Stimulated activated CD8-positive, alpha-beta memory T cell treated with anti-CD3 and anti-CD28 coated beads, Interleukin-7, amount 100 ng/mL, for 1 hour (primary cell): Measurements from ENCODE around the gene TEDC1.

Source experiments
- DNase-seq, 2 donors: peaks; one replicate each; pipeline ENCODE4 v3.0.0-alpha.2; 2020; ENCODE audit warnings: low read depth in 2 of 2

The TEDC1 gene

DNA sequence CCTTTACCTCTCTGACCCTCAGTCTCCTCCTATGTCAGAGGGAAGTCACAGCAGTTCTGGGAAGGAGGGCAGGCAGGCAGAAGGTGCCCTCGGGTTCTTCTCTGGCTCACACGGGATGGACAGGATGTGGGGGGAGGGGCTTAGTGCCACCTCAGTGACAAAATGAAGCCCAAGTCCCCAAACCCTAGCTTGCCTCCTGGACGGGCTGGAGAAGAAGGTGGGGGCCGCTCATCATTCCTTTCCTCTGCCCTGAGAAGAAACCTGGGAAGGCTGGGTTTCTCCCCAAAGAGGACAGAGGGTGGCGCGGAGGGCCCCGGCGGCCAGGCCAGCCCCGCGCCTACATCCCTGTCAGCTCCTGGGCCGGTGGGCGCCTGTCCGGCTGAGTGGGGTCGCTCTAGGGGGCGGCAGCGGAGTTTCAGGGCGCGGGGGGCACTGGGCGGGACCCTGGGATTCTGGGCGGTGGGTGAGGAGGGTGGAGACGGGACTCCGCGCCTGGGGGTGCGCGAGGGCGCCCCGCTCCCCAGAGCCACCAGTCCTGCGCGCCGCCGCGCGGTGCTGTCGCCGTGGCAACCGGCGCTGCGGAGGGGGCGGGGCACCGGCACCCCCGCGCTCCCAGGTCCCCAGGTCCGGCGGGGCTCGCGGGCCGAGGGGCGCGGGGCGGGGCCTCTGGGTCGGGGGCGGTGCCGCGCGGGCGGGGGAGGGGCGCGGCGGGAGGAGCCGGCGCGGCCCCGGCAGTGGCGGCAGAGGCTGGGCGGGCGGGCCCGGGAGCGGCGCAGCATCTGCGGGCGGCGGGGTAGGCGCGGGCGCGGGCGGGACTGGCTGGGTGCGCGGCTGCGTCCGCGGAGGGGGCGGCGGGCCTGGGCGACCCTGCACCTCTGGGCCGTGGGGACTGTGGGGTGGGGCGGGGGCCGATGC lies 35.1 kb downstream of the TEDC1 start, which contains the start of gene TMEM121:
Gene TMEM121 (plus strand): TSS at position 723 of the 915 bp plus-strand sequence. CDS start 2,252 bp downstream, outside the sequence.
- DNase-seq, result no peak

DNA sequence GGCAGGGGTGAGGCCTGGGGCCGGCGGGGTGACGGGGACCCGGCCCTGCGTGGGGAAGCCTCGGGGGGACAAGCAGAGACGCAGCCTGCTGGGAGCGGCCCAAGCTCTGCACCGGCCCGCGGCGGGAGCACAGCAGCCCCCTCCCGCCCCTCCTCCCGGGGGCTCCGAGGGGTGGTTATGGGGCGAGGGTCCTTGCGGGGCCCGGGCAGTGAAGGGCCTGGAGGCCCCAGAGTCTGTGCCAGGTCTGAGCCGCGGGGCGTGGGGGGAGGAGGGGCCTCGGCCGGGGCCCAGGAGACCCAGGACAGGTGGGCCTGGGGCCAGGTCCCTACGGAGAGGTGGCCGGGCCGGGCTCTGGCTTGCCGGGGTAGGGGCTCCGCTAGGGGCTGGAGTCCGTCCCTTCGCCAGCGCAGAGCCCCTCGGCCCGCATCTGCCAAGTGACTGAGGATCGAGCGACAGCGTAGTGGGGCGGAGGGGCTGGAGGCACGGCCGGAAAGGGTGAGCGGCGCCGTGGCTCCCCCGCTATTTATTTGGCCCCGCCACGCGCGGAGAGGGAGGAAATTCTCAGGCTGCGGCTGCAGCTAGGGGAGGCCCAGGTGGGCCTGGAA lies 35.8 kb downstream of the TEDC1 start:
- no peak for DNase-seq

DNA sequence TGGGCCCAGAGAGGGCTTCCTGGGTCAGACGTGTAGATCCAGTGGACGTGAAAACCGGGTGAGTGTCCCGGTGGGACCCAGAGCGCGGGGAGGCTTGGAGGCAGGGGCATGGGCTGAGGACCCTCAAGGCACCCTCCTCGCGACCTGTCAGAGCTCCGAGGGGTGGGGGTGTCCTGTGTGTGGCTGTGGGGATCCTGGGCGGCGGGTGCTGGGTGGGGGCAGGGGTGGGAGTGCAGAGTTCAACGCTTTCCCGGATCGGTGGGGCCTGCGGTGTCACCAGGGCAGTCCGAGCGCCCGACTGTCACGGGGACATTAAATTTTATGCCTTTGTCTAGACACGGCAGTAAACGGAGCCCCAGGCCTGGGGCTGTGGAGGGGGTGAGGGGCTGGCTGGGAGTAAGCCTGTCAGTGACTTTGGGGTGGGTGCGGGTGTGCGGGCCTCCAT lies 36.4 kb downstream of the TEDC1 start:
- no peak for DNase-seq

DNA sequence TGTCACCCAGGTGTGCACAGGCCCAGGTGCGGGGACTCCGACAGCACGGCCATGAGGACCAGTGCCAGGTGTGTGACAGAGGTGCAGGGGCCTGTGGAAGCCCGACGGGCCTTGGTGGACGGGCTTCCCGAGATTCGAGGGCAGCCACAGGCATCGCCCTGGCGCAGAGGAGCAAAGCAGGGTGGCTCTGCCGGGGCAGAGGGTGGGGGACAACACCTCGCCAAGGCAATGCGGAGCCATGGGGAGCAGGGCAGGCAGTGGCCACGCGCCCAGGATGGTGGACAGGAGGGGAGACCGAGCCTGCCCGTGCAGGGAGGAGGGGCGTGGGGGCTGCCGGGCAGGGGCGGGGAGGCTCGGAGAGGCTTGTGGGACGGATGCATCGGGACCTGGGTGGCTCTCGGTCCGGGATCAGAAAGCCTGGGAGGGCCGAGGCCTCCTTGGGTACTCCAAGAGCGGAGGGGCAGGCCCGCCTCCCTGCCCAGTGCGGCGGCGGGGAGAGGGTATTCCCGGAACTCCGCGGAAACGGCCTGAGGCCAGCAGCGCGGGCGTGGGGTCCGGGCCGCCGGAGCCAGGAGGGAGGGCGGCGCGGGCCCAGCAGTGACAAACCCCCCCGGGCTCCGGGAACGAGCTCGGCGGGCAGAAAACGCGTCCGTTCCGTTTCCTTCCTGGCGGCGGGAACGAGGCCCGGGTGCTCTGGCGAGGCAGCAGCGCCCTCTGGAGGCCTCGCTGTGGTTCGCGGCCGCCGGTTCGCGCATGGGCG lies 37.0 kb downstream of the TEDC1 start:
- peak; percentile 50 to 66 for DNase-seq

DNA sequence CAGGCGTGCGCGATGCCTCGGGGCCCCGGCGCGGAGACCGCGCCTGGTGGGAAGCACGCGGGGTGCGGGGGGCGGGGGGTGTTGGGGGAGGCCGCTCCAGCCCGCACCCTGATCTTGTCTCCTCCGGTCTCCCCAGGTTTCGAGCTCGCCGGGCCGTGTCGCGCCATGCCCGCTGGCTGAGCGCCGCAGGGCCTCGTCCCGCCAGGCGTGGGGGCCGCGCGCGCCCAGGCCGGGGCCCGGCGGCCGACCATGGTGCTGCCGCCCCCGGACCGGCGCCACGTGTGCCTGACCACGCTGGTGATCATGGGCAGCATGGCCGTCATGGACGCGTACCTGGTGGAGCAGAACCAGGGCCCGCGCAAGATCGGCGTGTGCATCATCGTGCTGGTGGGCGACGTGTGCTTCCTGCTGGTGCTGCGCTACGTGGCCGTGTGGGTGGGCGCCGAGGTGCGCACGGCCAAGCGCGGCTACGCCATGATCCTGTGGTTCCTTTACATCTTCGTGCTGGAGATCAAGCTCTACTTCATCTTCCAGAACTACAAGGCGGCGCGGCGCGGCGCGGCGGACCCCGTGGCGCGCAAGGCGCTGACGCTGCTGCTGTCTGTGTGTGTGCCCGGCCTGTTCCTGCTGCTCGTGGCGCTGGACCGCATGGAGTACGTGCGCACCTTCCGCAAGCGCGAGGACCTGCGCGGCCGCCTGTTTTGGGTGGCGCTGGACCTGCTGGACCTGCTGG lies 37.7 kb downstream of the TEDC1 start:
- no peak for DNase-seq

DNA sequence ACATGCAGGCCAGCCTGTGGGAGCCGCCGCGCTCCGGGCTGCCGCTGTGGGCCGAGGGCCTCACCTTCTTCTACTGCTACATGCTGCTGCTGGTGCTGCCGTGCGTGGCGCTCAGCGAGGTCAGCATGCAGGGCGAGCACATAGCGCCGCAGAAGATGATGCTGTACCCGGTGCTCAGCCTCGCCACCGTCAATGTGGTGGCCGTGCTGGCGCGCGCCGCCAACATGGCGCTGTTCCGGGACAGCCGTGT lies 38.2 kb downstream of the TEDC1 start:
- DNase-seq, result no peak

DNA sequence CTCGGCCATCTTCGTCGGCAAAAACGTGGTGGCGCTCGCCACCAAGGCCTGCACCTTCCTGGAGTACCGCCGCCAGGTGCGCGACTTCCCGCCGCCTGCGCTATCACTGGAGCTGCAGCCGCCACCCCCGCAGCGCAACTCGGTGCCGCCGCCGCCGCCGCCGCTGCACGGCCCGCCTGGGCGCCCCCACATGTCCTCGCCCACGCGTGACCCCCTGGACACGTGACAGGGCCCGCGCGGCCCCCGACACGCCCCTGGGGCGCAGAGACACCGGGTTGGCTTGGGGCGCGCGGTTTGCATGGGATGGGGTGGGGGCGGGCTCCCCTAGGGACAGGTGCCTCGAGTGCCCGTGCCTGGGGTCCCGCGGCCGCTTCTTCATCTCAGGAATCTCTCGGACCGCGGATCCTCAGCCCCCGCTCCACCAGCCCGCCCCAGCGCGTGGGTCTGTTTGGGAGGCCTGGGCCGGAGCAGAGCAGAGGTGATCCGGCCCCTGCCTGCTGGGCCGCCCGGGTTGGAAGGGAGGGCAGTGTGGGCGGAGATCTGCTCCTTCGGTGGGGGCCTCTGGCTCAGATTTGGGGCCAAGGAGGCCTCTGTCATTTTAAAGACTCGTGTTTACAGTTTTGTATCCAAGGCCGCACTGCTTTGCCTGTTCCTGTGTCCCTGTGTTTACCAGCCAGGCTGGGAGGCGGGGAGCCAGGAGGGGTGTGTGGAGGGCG lies 38.7 kb downstream of the TEDC1 start:
- DNase-seq, result no peak

DNA sequence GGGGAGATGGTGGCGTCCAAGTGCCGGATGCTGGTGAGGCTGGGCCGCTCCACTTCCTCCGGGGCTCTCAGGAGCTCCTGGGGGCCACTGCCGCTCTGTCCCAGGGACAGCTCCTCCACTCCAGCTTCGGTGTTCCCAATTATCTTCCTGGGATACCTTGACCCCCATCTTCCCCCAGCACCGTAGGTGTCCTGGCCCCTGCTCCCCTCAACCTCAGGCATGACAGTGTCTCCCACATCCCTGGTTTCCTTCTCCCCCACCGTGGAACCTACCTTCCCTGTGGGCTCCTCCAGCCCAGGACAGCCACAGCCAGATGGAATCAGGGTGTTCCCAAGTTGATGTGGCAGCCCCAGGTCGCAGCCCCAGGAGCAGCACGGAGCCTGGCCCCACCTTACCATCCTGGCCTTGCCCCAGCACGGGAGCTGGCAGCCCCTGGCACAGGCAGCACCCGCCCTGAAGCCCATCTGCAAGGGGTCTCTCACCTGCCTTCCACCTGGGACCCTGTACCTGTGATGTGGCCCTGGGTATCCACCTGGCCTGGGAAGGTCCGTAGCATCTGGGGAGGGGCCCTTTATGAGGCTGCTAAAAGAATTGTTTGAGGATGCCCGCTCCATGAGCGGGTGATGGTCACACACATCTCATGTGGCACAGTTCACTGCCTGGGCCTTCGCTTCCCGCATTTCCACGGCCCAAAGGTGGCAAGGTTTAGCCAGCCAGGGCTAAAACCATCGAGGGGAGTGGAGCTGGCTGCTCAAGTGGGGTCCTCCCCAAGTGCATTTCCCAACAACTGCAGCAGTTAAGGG lies 39.4 kb downstream of the TEDC1 start:
- no peak for DNase-seq

DNA sequence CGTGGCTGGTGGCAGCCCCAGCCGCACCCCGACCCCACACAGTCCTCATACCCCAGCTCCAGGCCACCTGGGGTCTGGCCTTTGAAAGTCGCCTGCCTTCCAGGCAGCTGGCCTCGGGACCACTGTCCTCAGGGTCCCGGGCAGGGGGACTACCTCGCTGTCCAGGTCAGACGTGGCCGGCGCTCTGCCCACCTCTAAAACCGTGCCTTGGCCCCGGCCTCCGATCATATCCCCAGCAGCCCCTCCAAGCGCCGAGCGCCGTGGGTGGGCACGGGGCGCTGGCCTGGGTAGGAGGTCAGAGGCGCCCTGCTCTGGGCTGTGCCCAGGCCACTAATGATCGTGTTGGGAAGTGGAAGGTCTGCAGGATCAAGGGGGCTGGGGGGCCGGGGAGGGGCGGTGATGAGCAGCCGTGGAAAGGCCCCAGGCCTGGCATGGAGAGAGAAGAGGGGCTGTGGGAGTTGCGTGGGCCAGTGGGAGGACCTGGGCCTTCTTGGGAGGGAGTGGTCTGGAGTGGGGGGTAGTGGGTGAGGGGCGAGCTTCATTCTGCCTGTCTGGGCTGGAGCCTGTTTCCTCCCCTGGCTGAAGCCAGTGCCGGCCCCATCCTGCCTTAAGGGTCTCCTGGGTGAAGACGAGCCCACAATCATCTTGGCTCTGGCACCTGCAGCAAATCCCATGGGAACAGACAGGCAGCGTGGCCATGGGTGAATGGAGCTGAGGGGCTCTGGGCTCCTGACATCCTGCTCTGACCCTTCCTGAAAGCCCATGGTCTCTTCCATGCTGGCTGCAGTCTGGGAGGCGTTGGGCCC lies 40.2 kb downstream of the TEDC1 start:
- no peak for DNase-seq

DNA sequence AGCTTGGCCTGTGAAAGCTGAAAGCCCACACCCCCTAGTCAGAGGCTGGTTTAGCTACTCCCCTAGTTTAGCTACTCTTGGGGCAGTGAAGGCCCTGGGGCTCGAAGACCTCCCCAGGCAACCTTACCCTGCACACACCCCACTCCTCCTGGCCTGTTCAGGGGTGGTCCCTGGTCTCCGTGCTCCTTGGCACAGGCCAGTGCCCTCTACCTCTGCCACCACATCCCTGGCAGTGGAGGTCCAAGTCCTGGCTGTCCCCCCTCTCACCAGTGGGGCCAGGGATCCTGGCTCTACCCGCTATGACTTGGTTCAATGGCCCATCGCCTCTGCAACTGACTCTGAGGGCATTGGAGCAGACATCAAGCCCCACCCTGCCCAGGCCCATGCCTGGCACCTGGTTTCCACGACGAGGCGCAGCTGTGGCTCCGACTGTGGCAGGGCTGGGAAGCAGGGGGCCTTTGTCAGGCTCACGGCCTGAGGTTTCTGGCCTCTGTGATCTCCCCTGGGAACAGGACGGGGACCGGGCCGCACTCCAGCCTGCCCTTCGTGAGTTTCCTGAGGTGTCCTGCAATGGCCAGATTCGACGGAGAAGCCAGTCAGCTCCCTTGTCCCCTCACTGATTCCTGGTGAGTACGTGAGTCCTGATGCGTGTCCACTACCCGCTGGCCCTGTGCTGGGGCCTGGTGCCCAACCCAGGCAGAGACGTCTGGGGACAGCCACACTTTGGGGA lies 41.0 kb downstream of the TEDC1 start:
- no peak for DNase-seq

DNA sequence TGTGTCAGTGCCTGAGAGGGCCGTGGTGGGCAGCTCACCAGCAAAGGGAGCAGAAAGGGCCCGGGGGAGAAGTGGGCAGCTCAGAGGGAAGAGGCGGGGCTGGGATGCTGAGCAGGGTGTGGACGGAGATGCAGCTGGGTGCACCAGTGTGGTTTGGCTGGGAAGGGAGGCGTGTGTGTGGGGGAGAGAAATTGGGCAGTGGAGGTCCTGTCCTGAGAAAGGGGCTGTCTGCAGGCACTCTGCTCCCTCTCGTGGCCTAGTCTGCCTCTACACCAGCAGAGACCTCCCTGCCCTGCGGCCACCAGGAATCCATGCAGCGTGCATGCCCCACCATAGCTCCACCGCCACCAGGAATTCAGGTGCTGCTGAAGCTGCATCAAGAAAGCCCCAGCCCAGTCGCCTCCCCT lies 41.7 kb downstream of the TEDC1 start:
- DNase-seq, result no peak

DNA sequence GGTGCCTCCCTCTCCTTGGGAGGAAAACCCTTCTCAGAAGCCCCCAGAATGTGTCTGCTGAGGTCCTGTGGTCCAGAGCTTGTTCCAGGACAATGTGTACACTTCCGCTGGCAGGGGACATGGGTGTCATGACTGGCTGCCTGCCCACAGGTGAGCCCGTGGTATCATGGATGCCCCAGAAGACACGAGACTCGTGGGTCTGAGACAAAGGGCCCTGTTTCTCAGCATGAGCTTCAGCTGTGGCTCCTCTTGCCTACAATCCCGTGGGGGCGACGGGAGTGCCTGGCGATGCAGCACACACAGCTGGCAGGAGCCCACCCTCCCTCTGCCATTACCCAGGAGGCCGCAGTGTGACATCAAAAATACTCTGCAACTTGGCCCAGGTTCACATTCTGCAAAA lies 42.3 kb downstream of the TEDC1 start:
- no peak for DNase-seq

DNA sequence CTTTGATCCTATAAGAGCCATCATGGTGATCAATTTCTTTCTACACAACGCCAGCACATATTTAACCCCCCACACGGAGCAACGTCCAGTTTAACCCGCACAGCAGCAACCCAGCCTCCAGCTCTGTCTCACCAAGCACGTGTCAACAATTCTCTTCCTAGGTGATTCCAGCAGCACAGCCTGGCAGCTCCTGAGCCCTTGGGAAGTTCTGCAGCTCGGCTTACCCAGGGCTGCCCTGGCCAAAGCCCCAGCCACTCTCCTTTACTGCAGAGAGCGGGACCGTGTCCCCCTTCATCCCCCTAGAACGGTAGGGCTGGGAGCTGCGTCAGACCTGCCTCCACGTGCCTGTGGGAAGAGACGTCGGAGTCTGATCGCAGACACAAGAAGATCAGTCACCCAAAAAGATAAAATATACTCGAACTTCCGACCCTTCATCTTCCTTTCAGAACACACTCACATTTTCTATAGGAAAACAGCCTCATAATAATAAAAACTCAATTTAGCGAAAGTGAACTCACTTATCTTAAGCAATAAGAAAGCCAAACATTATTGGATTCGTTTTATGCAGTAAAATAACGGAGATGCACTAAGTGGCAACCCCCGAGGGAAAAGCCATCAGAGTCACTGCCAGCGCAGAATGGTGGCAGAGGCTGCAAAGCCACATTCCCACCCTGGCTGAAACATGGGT lies 42.9 kb downstream of the TEDC1 start:
- DNase-seq, result no peak

DNA sequence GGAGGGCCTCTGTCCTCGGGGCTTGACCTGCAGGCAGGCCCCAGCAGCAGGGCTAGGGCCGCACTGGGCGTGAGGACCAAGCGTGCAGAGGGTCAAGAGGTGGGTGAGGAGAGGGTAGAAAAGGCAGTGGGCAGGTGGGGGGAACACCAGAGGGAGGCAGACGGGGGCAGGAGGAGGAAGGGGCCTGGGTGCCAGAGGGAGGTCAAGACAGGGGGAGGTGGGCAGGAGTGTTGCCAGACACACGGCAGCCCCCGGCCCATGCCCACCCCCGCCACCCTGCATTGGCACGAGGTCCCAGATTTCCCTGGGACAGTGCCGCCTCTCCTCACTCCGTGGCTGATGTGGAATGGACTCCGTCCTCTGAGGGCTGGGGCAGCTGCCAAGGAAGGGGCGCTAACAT lies 43.5 kb downstream of the TEDC1 start:
- DNase-seq, result no peak

DNA sequence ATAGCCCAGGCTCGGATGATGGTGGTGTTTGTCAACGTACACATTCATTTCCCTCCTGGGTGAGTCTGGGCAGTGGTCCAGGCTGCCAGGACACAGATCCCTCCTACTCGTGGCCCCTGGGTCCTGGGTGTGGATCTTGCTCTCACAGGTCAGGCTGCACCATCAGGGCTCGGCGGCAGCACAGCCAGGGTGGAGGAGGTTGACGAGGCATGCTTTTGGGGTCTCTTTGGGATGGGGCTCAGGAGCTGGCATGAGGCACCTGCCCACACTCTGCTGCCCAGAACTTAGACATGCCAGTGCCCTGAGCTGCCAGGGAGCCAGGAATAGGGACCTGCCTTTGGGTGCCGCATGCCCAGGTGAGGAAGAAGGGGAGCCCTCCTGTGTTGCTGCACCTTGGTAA lies 45.0 kb downstream of the TEDC1 start:
- no peak for DNase-seq

DNA sequence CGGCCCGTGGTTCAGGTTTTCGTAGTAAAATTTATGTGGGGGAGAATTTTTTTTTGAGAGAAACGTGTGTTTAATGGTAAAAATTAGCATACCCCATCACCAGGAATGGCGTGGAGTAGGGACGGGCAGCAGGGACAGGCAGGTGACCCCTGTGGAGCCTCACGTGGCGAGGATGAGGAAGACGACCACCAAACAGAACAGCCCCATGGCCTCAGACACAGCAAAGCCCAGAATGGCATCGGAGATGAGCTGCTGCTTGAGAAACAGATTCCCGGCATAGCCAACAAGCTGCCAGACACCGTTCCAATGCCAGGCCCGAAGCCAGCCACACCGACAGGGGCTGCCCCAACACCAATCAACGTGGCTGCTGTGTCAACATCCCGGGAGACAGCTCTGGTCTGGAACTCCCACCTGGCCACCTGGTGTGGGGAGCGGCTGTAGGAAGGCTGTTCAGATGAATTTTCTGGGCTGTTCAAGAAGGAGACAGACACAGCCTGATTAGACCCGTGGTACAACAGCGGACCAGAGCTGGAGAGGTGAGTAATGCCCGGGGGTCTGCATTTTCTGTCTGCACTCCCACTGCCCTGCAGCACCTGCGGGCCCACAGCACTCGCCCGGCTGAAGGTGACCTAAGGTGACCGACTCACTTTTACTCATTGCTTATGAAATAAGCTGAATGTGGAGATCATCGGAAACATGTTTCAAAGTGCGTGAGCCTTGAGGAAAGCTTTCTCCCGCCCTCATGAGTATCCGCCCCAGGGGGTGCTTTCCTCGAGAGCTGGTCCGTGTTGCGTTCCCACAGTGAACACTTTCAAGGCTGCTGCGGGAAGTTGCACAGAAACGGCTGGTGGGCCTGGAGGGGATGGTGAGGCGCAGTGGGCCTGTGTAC lies 45.9 kb downstream of the TEDC1 start:
- DNase-seq, result no peak
